HepG2 (cell line): ENCODE results near the gene DICER1.

Experiments
- CTCF ChIP-seq: sonication (generic); formaldehyde crosslinking; IDR thresholded peaks from 2 replicates; pipeline ENCODE4 v1.5.0; 2020; ENCODE audit warnings: mild to moderate bottlenecking, missing genetic modification reagents, moderate library complexity
- EP300 ChIP-seq, 3 experiments: sonication (generic) in 1 of 3; formaldehyde crosslinking in 1 of 3; IDR thresholded peaks; 2 replicates each; pipeline versions ENCODE4 v1.5.1 to v1.6.1; 2011 to 2020; ENCODE audit warnings: low read depth in 2 of 3, low read length in 2 of 3, borderline replicate concordance in 1 of 3, improper control_type of control experiment in 1 of 3, mild to moderate bottlenecking in 1 of 3, missing genetic modification reagents in 1 of 3, moderate library complexity in 1 of 3
- HIVEP1 ChIP-seq: sonication (generic); formaldehyde crosslinking; IDR thresholded peaks from 2 replicates; pipeline ENCODE4 v1.4.0; 2020; ENCODE audit warnings: mild to moderate bottlenecking, missing genetic modification reagents
- MAZ ChIP-seq, 2 experiments: sonication (generic) in 1 of 2; formaldehyde crosslinking in 1 of 2; IDR thresholded peaks; 2 replicates each; pipeline versions ENCODE4 v1.5.0 to v1.6.1; 2012 to 2020; ENCODE audit warnings: low read depth in 2 of 2, mild to moderate bottlenecking in 2 of 2, borderline replicate concordance in 1 of 2, improper control_type of control experiment in 1 of 2, low read length in 1 of 2, missing genetic modification reagents in 1 of 2, moderate library complexity in 1 of 2
- POLR2AphosphoS2 ChIP-seq: IDR thresholded peaks from 2 replicates; pipeline ENCODE4 v1.6.1; 2011; ENCODE audit warnings: low read depth, low read length, improper control_type of control experiment
- TBP ChIP-seq: sonication (generic); formaldehyde crosslinking; IDR thresholded peaks from 2 replicates; pipeline ENCODE4 v1.5.0; 2020; ENCODE audit warnings: missing genetic modification reagents
- TBX2 ChIP-seq: sonication (generic); formaldehyde crosslinking; IDR thresholded peaks from 2 replicates; pipeline ENCODE4 v1.5.0; 2020; ENCODE audit warnings: missing genetic modification reagents, mild to moderate bottlenecking, borderline replicate concordance
- TGIF2 ChIP-seq: IDR thresholded peaks from 2 replicates; pipeline ENCODE4 v1.6.1; 2016; ENCODE audit warnings: control low read depth, missing compliant biosample characterization
- YY1 ChIP-seq: IDR thresholded peaks from 2 replicates; pipeline ENCODE4 v1.6.1; 2011; ENCODE audit warnings: low read length, low read depth, moderate library complexity, mild to moderate bottlenecking; ENCODE audit not compliant: insufficient read depth, insufficient replicate concordance
- ZNF441 ChIP-seq: sonication (generic); formaldehyde crosslinking; IDR thresholded peaks from 2 replicates; pipeline ENCODE4 v1.7.0; 2021; ENCODE audit warnings: missing genetic modification reagents, borderline replicate concordance

GRCh38 chr14:95057851-95058250, 99.5 kb downstream of the DICER1 start:
- TF ChIP-seq MAZ (IDR thresholded peaks at IDR 0.05; ENCODE audit: borderline replicate concordance, low read depth, low read length): no peak
- no peak for TF ChIP-seq MAZ (CRISPR knock-in tag; IDR thresholded peaks at IDR 0.05; ENCODE audit: low read depth)
- no peak for TF ChIP-seq POLR2AphosphoS2
- no peak for TF ChIP-seq TBP (CRISPR knock-in tag)
- no peak for TF ChIP-seq TBX2
- no peak for TF ChIP-seq HIVEP1
- TF ChIP-seq TGIF2: no peak
- no peak for TF ChIP-seq YY1
- TF ChIP-seq CTCF (CRISPR knock-in tag): no peak
- TF ChIP-seq ZNF441 (CRISPR knock-in tag): no peak
- TF ChIP-seq EP300 (IDR thresholded peaks at IDR 0.05; ENCODE audit: low read depth in 2 of 2, low read length in 2 of 2): no peak
- no peak for TF ChIP-seq EP300 (CRISPR knock-in tag; IDR thresholded peaks at IDR 0.05; ENCODE audit: borderline replicate concordance)
